Activated CD8-positive, alpha-beta memory T cell treated with anti-CD3 and anti-CD28 coated beads for 24 hours (primary cell): ENCODE data around the gene DDX51.
"Not testable (repeated sequence)": the region's sequence is repeated elsewhere in the genome, so short reads cannot be mapped to it uniquely, and the experiment has no call there.

Experiments
- DNase-seq: peaks from one replicate; pipeline ENCODE4 v3.0.0-alpha.2; 2020

The DDX51 gene

DNA sequence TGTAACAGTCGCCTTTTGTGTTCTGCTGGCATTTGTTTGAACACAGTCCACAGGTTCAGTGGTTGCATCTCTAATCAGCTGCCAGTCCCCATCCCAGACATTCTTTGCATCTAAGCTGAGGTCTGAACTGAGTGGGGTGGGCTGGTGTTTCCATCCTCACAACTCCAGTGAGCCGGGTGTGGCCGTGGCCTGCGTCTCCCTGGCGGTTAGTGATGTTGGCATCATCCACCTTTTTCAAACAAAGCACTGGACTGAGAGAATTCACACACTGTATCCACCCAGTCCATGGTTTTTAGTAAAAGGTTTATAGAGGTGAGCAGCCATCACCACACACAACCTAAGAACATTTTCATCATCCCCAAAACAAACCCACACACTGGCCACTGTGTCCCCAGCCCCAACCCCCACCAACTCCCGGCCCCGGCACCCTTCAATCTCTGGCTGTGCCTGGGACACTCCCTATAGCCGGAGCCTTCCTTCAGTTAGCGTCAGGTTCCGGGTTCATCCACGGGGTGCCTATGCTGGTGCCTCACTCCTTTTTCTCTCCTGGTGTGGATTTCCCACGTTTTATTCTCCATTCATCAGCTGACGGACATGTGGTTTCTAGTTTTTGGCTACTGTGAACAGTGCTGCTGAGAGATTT, 6.5 kb downstream of the DDX51 start:
- DNase-seq: no peak

- not testable (repeated sequence) for DNase-seq
Observed at GRCh38 chr12:132136226-132136625, 7.9 kb downstream of the DDX51 start.

DNA sequence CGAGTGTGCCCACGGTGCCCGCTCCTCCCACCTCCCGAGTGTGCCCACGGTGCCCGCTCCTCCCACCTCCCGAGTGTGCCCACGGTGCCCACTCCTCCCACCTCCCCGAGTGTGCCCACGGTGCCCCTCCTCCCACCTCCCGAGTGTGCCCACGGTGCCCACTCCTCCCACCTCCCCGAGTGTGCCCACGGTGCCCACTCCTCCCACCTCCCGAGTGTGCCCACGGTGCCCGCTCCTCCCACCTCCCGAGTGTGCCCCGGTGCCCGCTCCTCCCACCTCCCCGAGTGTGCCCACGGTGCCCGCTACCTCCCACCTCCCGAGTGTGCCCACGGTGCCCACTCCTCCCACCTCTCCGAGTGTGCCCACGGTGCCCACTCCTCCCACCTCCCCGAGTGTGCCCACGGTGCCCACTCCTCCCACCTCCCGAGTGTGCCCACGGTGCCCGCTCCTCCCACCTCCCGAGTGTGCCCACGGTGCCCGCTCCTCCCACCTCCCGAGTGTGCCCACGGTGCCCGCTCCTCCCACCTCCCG, 9.4 kb downstream of the DDX51 start:
- DNase-seq: not testable (repeated sequence)

- DNase-seq: no peak
Observed at GRCh38 chr12:132133952-132134652, 10.0 kb downstream of the DDX51 start.

- no peak for DNase-seq
Observed at GRCh38 chr12:132132609-132133430, 11.3 kb downstream of the DDX51 start.

GRCh38 chr12:132131952-132132351, 12.2 kb downstream of the DDX51 start:
- DNase-seq: no peak

DNA sequence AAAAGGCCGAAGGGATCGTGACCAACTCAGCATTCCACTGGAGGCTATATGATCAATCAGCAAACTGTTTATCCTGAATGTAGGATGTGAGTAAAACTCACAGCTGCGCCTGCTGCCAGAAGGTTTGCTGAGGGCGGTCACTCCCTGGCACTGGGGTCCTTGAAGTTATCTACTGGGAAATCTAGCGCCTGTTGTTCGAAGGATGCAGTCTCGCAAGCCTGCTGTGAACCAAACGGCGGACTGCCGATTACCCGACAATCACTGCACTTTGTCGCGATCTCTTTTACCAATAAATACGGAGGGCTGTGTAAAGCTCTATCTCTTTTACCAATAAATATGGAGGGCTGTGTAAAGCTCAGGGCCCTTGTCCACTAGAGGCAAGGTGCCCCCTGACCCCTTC, 12.9 kb downstream of the DDX51 start:
- DNase-seq: no peak

- DNase-seq: no peak
Observed at GRCh38 chr12:132130690-132131089, 13.4 kb downstream of the DDX51 start.

DNA sequence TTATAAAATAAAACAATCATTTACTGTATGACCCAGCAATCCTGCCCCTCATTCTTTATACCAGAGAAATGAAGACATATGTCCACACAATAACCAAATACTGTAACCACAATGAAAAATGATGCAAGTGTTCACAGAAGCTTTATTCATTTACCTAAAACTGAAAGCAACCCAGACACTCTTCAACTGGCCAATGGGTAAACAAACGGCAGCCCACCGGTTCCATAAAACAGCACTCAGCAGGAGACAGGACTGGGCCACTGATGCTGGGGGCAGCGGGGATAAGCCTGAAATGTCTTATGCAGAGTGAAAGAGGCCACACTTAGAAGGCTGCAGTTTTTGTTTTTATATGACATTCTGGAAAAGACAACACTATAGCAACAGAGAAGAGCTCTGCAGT, 15.1 kb downstream of the DDX51 start:
- no peak for DNase-seq

DNA sequence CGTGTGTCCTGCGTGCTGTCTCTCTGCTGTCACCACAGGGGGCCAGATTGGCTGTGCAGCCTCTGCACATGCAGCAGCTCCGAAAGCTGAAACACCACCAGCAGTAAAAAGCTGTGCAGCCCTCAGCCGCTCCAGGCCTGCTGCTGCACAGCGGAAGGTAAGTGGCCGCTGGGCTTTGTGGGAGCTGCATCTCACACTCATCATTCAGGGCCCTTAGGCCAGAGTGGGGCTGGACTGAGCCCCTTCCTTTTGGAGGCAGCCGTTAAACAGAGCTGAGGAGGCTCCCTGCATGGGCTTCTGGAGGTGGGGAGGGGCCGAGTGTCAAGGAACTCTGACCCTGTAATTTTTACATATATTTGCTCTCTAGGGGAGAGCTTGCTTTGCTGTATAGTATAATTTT, 17.1 kb downstream of the DDX51 start:
- no peak for DNase-seq

GRCh38 chr12:132125736-132126135, 18.4 kb downstream of the DDX51 start:
- DNase-seq: no peak

- no peak for DNase-seq
Observed at GRCh38 chr12:132124766-132125425, 19.2 kb downstream of the DDX51 start.

DNA sequence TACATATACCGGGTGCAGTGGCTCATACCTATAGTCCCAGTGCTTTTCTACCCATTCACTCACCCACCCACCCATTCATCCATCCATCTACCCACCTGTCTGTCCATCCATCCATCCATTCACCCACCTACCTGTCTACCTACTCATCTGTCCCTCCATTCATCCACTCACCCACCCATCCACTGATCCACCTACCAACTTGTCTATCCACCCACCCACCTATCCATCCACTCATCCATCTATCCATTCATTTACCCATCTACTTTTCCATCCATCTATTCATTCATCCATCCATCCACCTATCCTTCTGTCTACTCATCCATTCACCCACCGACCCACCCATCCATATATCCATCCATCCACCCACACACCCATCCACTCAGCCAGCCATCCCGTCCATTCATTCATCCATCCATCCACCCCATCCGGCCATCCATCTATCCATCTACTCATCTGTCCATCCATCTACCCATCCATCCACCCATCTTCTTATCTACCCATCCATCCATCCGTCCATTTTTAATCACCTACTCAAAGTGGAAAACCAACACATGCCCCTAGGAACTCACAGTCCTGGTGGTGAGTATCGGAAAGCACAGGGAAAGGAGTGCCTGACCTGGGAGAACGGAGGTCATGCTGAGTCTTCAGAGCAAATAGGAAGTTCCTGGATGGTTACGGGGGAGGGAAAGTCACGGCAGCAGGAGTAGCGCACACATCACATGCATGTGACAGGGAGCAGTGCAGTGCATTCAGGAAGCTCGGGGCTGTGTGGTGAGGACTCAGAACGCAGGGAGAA, 20.0 kb downstream of the DDX51 start:
- no peak for DNase-seq

- no peak for DNase-seq
Observed at GRCh38 chr12:132121283-132121682, 22.8 kb downstream of the DDX51 start.

- no peak for DNase-seq
Observed at GRCh38 chr12:132118876-132119275, 25.2 kb downstream of the DDX51 start.

DNA sequence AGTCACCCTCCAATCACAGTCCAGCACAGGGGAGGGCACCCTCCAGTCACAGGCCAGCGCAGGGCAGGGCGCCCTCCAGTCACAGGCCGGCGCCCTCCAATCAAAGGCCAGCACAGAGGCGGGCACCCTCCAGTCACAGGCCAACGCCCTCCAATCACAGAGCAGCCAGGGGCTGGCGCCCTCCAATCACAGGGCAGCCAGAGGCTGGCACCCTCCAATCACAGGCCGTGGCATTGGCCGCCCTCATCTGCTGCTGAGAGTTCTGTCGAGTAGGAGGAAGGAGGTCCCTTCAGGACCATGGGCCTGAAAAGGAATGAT, 26.6 kb downstream of the DDX51 start:
- no peak for DNase-seq

DNA sequence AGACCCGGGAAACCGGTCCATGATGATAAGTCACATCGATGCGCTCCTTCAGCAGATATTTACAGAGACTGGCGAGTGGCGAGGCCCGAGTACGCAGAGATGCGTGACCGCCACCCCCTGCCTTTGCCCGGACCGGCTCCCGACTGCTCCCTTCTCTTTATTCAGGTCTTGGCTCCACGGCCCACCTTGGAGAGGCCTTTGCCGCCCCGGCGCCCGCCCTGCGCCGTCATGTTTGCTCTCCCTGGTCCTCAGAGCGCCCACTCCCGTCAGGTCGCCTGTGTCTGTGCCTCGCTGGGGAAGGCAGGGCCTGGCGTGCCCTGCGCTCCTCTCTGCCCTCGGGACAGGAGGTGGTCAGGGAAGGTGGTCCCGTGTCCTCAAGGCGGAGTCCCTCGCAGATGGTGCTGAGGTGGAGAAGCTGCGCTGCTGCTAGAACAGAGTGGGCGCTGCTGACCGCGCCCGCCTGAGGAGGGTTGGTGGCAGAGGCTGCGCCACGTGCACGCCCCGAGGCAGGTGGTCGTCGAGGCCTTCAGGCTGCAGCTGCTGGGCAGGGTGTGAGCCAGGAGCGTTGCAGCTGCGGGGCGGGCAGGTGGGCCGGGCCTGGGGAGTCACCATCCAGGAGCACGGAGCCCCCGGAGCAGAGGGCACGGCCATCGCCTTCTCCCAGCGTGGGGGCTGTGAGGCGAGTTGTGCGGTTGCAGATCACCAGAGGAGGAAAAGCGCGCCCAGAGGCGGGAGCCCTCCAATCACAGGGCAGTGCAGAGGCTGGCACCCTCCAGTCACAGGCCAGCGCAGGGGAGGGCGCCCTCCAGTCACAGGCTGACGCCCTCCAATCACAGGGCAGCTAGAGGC, 27.2 kb downstream of the DDX51 start:
- DNase-seq: no peak

GRCh38 chr12:132115500-132115899, 28.6 kb downstream of the DDX51 start:
- DNase-seq: no peak

DNA sequence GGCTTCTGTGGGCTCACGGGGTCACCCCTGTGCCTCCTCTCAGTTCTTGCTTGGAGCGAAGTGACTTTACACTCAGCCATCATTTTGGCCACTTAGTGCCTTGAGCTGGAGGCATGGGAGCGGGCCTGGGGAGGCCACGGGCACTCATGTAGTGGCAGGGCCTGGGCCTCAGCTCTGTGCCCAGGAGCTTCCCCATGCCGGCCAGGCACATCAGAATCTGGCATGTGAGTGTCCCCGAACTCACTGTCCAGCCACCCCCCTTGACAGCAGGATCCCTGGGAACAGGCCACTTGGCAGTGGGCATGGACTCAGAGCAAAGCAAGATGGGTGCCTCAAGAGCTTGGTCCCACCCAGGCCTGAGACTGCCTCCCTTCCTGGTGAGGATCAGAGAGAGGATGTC, 29.5 kb downstream of the DDX51 start:
- DNase-seq: no peak

- DNase-seq: no peak
Observed at GRCh38 chr12:132111654-132112304, 32.3 kb downstream of the DDX51 start.

DNA sequence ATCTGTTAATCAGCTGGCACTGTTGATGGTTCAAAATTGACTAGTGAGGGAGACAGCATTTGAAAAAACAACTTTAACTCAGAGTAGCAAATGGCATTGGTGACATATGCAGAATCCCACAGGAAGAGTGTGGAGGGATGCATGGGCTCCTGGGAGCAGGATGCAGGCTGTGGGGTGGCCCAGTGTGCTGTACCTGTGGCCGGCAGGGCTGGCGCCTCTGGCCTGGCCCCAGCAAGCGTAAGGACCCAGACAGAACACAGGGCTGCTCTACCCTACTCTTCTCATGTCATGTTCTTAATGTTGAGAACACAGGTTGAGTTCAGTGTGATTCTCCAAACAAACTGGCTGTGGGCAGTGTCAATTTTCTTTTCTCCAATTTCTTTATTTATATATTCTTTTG, 33.4 kb downstream of the DDX51 start:
- no peak for DNase-seq
